ENCODE data around the gene SIDT1. TPM values are rescaled to one million over a fixed set of nuclear protein-coding genes. Genes with fewer than 3 reads are reported as not detected.

SIDT1 gene
- total RNA-seq, 3 donors from 2014 or later: 22.4 to 61.2 (median 37.0) TPM

GRCh38 chr3:113560831-113561623, 28.7 kb downstream of the SIDT1 start:
- intact Hi-C loops (cut with DNase I, micrococcal nuclease): no loop called here
- no peak for ATAC-seq
- Histone ChIP-seq H3K4me1 (ENCODE audit: low read depth) (peaks cover 23% of the 10 kb centered on the region), H3K36me3 (ENCODE audit: low read depth) (no peaks in the 10 kb centered on the region), H3K9me3 (no peaks in the 10 kb centered on the region), H3K4me3 (no peak overlapping the region)
- DNase-seq: no peak
- TF ChIP-seq CTCF (IDR thresholded peaks at IDR 0.05): no peak

GRCh38 chr3:113565555-113565954, 33.2 kb downstream of the SIDT1 start:
- no peak for DNase-seq
- no peak for TF ChIP-seq CTCF (IDR thresholded peaks at IDR 0.05)

GRCh38 chr3:113570158-113570557, 37.8 kb downstream of the SIDT1 start:
- DNase-seq (no peak), ATAC-seq (no peak)
- H3K4me3 ChIP-seq: no peak overlapping the region
- H3K4me1 ChIP-seq (ENCODE audit: low read depth): peaks cover 16% of the 10 kb centered on the region
- intact Hi-C loops (cut with DNase I, micrococcal nuclease): loop anchor here in 1 of 2 donors (5.0 kb wide), 1 partner anchor 33 kb away; no protein-coding TSS in a partner anchor
- no peaks in the 10 kb centered on the region for H3K9me3 ChIP-seq
- no peak for TF ChIP-seq CTCF (IDR thresholded peaks at IDR 0.05)
- no peaks in the 10 kb centered on the region for H3K36me3 ChIP-seq (ENCODE audit: low read depth)

More at GRCh38 chr3:113565555-113565954, 33.2 kb downstream of the SIDT1 start:
- no peak for ATAC-seq
- H3K4me1 ChIP-seq (ENCODE audit: low read depth): no peaks in the 10 kb centered on the region
- intact Hi-C loops (cut with DNase I, micrococcal nuclease): no loop called here
- no peaks in the 10 kb centered on the region for H3K36me3 ChIP-seq (ENCODE audit: low read depth)
- no peaks in the 10 kb centered on the region for H3K9me3 ChIP-seq
- no peak overlapping the region for H3K4me3 ChIP-seq

- intact Hi-C loops (cut with DNase I, micrococcal nuclease): loop anchor here in 1 of 2 donors (5.0 kb wide), 1 partner anchor 34 kb away; no protein-coding TSS in a partner anchor
- Histone ChIP-seq H3K9me3 (no peaks in the 10 kb centered on the region), H3K4me3 (no peak overlapping the region), H3K36me3 (ENCODE audit: low read depth) (no peaks in the 10 kb centered on the region), H3K4me1 (ENCODE audit: low read depth) (peaks cover 19% of the 10 kb centered on the region)
- DNase-seq (no peak), ATAC-seq (no peak)
- no peak for TF ChIP-seq CTCF (IDR thresholded peaks at IDR 0.05)
Measured at GRCh38 chr3:113571360-113571759, 39.0 kb downstream of the SIDT1 start.

- ATAC-seq (peak; percentile 68), DNase-seq (peak in 1 of 3 donors; percentile 28)
- no peaks in the 10 kb centered on the region for H3K9me3 ChIP-seq
- no peak for TF ChIP-seq CTCF (IDR thresholded peaks at IDR 0.05)
- H3K4me3 ChIP-seq: no peak overlapping the region
- peaks cover 23% of the 10 kb centered on the region for H3K4me1 ChIP-seq (ENCODE audit: low read depth)
- H3K36me3 ChIP-seq (ENCODE audit: low read depth): no peaks in the 10 kb centered on the region
- intact Hi-C loops (cut with DNase I, micrococcal nuclease): loop anchor here in 1 of 2 donors (5.0 kb wide), 1 partner anchor 36 kb away; no protein-coding TSS in a partner anchor
Measured at GRCh38 chr3:113573728-113574127, 41.4 kb downstream of the SIDT1 start.
